Neuronal stem cell (in vitro differentiated cells): ENCODE results near the gene TOP3A.

Source experiments
- DNase-seq: peaks from one replicate; pipeline ENCODE4 v3.0.0-alpha.2; 2013; ENCODE audit warnings: low spot score
- H2AFZ ChIP-seq: one replicate; pipeline ENCODE4 v1.6.1; 2013; ENCODE audit warnings: mild to moderate bottlenecking, low read length, inconsistent platforms
- H2AK5ac ChIP-seq: 2 replicates; pipeline ENCODE4 v1.6.1; 2013; ENCODE audit warnings: low read depth, mild to moderate bottlenecking, inconsistent platforms, low read length, moderate library complexity, mixed read lengths
- H2BK120ac ChIP-seq: 2 replicates; pipeline ENCODE4 v1.6.1; 2013; ENCODE audit warnings: low read depth, mild to moderate bottlenecking, inconsistent platforms, low read length, moderate library complexity, mixed read lengths
- H2BK12ac ChIP-seq: one replicate; pipeline ENCODE4 v1.6.1; 2013; ENCODE audit warnings: low read length, inconsistent platforms
- H2BK15ac ChIP-seq: 2 replicates; pipeline ENCODE4 v1.6.1; 2013; ENCODE audit warnings: mild to moderate bottlenecking, low read length, inconsistent platforms, mixed read lengths
- H2BK5ac ChIP-seq: one replicate; pipeline ENCODE4 v1.6.1; 2013; ENCODE audit warnings: inconsistent platforms, mild to moderate bottlenecking, low read length, moderate library complexity
- H3K14ac ChIP-seq: one replicate; pipeline ENCODE4 v1.6.1; 2013; ENCODE audit warnings: low read length, inconsistent platforms
- H3K18ac ChIP-seq: 2 replicates; pipeline ENCODE4 v1.6.1; 2013; ENCODE audit warnings: low read length, inconsistent platforms
- H3K23ac ChIP-seq: 2 replicates; pipeline ENCODE4 v1.6.1; 2013; ENCODE audit warnings: low read depth, mild to moderate bottlenecking, mixed read lengths, low read length, inconsistent platforms; ENCODE audit not compliant: poor library complexity
- H3K27ac ChIP-seq: replicated peaks from 3 replicates; pipeline ENCODE4 v1.5.1; 2013; ENCODE audit warnings: low read length, inconsistent platforms
- H3K27me3 ChIP-seq, 3 experiments: 2 replicates each; pipeline ENCODE4 v1.6.1; 2013; ENCODE audit warnings: low read length in 3 of 3, mild to moderate bottlenecking in 2 of 3, inconsistent platforms in 1 of 3, low read depth in 1 of 3, mixed read lengths in 1 of 3, moderate library complexity in 1 of 3; ENCODE audit not compliant: control insufficient read depth in 3 of 3, insufficient read depth in 3 of 3
- H3K36me3 ChIP-seq, 2 donors: replicated peaks in 1 of 2; 2 replicates each; pipeline ENCODE4 v1.6.1; 2013; ENCODE audit warnings: low read length in 2 of 2; ENCODE audit not compliant: control insufficient read depth in 2 of 2, insufficient read depth in 2 of 2
- H3K4ac ChIP-seq: 2 replicates; pipeline ENCODE4 v1.6.1; 2013; ENCODE audit warnings: inconsistent platforms, mild to moderate bottlenecking, low read length, moderate library complexity
- H3K4me1 ChIP-seq, 2 donors: 1 replicate in 1 of 2; 2 replicates in 1 of 2; pipeline ENCODE4 v1.6.1; 2013; ENCODE audit warnings: low read length in 2 of 2, low read depth in 1 of 2; ENCODE audit not compliant: control insufficient read depth in 2 of 2, insufficient read depth in 1 of 2
- H3K4me2 ChIP-seq: one replicate; pipeline ENCODE4 v1.6.1; 2013; ENCODE audit warnings: mild to moderate bottlenecking, low read length, inconsistent platforms; ENCODE audit not compliant: insufficient read depth, poor library complexity, severe bottlenecking
- H3K4me3 ChIP-seq, 2 donors: 2 replicates each; pipeline ENCODE4 v1.5.1; 2013; ENCODE audit warnings: low read length in 2 of 2, mild to moderate bottlenecking in 2 of 2, inconsistent platforms in 1 of 2, moderate library complexity in 1 of 2
- H3K79me1 ChIP-seq: one replicate; pipeline ENCODE4 v1.6.1; 2013; ENCODE audit warnings: low read depth, mild to moderate bottlenecking, inconsistent platforms, low read length, moderate library complexity
- H3K9ac ChIP-seq: one replicate; pipeline ENCODE4 v1.6.1; 2013; ENCODE audit warnings: mild to moderate bottlenecking, low read depth, low read length, inconsistent platforms; ENCODE audit not compliant: poor library complexity
- H3K9me3 ChIP-seq, 2 donors: replicated peaks in 1 of 2; 2 replicates each; pipeline versions ENCODE3 to v1.6.1; 2013; ENCODE audit warnings: low read length in 2 of 2, mild to moderate bottlenecking in 2 of 2, inconsistent platforms in 1 of 2, low read depth in 1 of 2, mixed read lengths in 1 of 2, moderate library complexity in 1 of 2; ENCODE audit not compliant: control insufficient read depth in 2 of 2, insufficient read depth in 1 of 2
- H4K8ac ChIP-seq: one replicate; pipeline ENCODE4 v1.6.1; 2013; ENCODE audit warnings: low read depth, mild to moderate bottlenecking, inconsistent platforms, low read length, moderate library complexity
- H4K91ac ChIP-seq: one replicate; pipeline ENCODE4 v1.6.1; 2013; ENCODE audit warnings: low read length, low read depth, mild to moderate bottlenecking, inconsistent platforms; ENCODE audit not compliant: poor library complexity
- WGBS, 2 donors: extraction: QIAGEN DNeasy Blood & Tissue Kit; methylation state at CpG; one replicate each; pipeline ENCODE4 v1.1.7; 2013; ENCODE audit warnings: missing lambda C conversion rate in 2 of 2, mixed read lengths in 1 of 2; ENCODE audit not compliant: insufficient read length in 2 of 2, insufficient replicate concordance in 1 of 2; ENCODE audit errors: extremely low coverage in 2 of 2; 5-methylcytosine and 5-hydroxymethylcytosine counted together

The TOP3A gene

DNA sequence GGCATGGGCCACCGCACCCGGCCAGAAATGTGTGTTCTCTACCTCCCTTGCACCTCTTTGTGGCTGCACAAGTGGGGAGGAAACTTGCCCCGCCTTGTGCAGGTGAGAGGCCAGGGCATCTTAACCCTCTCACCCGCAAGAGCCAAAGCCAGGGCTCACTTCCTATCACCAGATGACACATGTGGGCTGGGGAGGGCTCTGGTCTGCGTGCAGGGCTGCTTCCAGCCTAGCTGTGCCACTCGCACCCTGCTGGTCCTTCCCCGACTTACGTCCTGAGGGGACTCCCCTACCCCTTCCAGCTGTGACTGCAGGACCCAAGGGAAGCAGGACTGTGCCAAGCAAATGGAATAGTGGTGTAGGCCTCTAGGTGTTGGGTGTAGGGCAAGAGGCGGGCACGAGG, 47.4 kb downstream of the TOP3A start:
- no peak overlapping the region for H3K23ac ChIP-seq
- no peak overlapping the region for H2BK15ac ChIP-seq
- H3K4me3 ChIP-seq = peak overlapping the region in 1 of 2 donors; percentile 30
- no peak overlapping the region for H2AFZ ChIP-seq
- H3K4ac ChIP-seq = no peak overlapping the region
- DNase-seq = no peak
- WGBS, 2 donors = no CpG with 5 or more reads among the region's 10 CpGs
- no peak overlapping the region for H4K8ac ChIP-seq
- no peak overlapping the region for H2AK5ac ChIP-seq
- no peak overlapping the region for H2BK5ac ChIP-seq
- no peak overlapping the region for H2BK12ac ChIP-seq
- H3K36me3 ChIP-seq = peaks cover 20 to 54% of the 10 kb centered on the region in 2 donors
- no peak overlapping the region for H3K18ac ChIP-seq
- no peaks in the 10 kb centered on the region for H3K79me1 ChIP-seq
- H3K4me1 ChIP-seq = peaks cover 7 to 11% of the 10 kb centered on the region in 2 donors
- no peak overlapping the region for H3K27ac ChIP-seq
- H3K4me2 ChIP-seq = no peak overlapping the region
- no peak overlapping the region for H3K9ac ChIP-seq
- peaks cover 0 to 2% (median 0%) of the 10 kb centered on the region in 3 experiments for H3K27me3 ChIP-seq
- H4K91ac ChIP-seq = no peak overlapping the region
- H3K9me3 ChIP-seq = no peaks in the 10 kb centered on the region
- H3K14ac ChIP-seq = no peak overlapping the region
- H2BK120ac ChIP-seq = no peak overlapping the region

DNA sequence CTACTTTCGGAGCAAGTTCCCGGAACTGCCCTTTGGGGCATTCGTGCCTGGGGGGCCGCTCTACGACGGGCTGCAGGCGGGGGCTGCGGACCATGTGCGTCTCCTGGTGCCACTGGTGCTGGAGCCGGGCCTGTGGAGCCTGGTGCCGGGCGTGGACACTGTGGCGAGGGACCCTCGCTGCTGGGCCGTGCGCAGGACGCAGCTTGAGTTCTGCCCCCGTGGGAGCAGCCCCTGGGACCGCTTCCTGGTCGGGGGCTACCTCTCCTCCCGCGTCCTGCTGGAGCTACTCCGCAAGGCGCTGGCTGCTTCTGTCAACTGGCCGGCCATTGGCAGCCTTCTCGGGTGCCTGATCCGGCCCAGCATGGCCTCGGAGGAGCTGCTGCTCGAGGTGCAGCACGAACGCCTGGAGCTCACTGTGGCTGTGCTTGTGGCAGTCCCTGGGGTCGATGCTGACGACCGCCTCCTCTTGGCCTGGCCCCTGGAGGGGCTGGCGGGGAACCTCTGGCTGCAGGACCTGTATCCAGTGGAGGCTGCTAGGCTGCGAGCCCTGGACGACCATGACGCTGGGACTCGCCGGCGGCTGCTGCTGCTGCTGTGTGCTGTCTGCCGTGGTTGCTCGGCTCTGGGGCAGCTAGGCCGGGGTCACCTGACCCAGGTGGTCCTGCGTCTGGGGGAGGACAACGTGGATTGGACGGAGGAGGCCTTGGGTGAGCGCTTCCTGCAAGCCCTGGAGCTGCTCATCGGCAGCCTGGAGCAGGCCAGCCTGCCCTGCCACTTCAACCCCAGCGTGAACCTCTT, 50.7 kb downstream of the TOP3A start:
- H3K36me3 ChIP-seq = peaks cover 18 to 28% of the 10 kb centered on the region in 2 donors
- H2AFZ ChIP-seq = no peak overlapping the region
- H3K4me1 ChIP-seq = peaks cover 18 to 20% of the 10 kb centered on the region in 2 donors
- no peak overlapping the region for H3K23ac ChIP-seq
- peaks cover 0 to 2% (median 0%) of the 10 kb centered on the region in 3 experiments for H3K27me3 ChIP-seq
- H2BK12ac ChIP-seq = no peak overlapping the region
- no peak overlapping the region for H3K9ac ChIP-seq
- no peak overlapping the region for H2BK120ac ChIP-seq
- H2AK5ac ChIP-seq = no peak overlapping the region
- H3K18ac ChIP-seq = peak overlapping the region; percentile 16
- no peak for DNase-seq
- no peak overlapping the region for H3K27ac ChIP-seq
- no peak overlapping the region for H4K91ac ChIP-seq
- peak overlapping the region; percentile 39 for H3K14ac ChIP-seq
- H2BK15ac ChIP-seq = no peak overlapping the region
- peak overlapping the region; percentile 40 for H2BK5ac ChIP-seq
- H3K9me3 ChIP-seq = no peaks in the 10 kb centered on the region
- H3K4ac ChIP-seq = no peak overlapping the region
- no peak overlapping the region for H3K4me3 ChIP-seq
- WGBS, 2 donors = no CpG with 5 or more reads among the region's 50 CpGs
- H3K79me1 ChIP-seq = no peaks in the 10 kb centered on the region
- no peak overlapping the region for H3K4me2 ChIP-seq
- H4K8ac ChIP-seq = peak overlapping the region; percentile 24

DNA sequence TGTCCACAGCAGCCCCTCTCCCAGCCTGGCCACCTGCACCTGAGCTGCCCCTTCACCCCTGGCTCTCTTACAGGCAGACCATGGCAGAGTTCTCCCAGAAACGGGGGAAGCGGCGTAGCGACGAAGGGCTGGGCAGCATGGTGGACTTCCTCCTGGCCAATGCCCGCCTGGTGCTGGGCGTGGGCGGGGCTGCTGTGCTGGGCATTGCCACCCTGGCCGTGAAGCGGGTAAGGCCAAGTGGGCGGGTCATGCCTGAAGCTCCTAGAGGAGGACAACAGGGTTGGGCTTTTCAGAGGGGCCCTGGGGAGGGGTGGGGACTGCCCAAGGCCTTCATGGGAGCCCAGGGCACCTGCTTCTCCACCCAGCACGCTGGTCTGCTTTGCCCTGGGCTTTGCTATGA, 52.2 kb downstream of the TOP3A start:
- Histone ChIP-seq H3K27ac (no peak overlapping the region), H2BK15ac (peak overlapping the region; percentile 24), H3K4me3 (no peak overlapping the region), H3K9me3 (no peaks in the 10 kb centered on the region), H3K4me1 (peaks cover 9 to 18% of the 10 kb centered on the region in 2 donors), H3K23ac (peak overlapping the region; percentile 87), H2BK5ac (no peak overlapping the region), H2BK12ac (no peak overlapping the region), H2AFZ (no peak overlapping the region), H3K79me1 (peaks cover 4% of the 10 kb centered on the region), H3K4me2 (no peak overlapping the region), H4K8ac (no peak overlapping the region), H3K4ac (no peak overlapping the region), H2AK5ac (no peak overlapping the region), H2BK120ac (no peak overlapping the region), H3K36me3 (peaks cover 18 to 28% of the 10 kb centered on the region in 2 donors), H4K91ac (no peak overlapping the region), H3K9ac (peak overlapping the region; percentile 63), H3K18ac (no peak overlapping the region), H3K27me3 (peaks cover 0 to 2% (median 0%) of the 10 kb centered on the region in 3 experiments), H3K14ac (no peak overlapping the region)
- no CpG with 5 or more reads among the region's 12 CpGs for WGBS, 2 donors
- no peak for DNase-seq

DNA sequence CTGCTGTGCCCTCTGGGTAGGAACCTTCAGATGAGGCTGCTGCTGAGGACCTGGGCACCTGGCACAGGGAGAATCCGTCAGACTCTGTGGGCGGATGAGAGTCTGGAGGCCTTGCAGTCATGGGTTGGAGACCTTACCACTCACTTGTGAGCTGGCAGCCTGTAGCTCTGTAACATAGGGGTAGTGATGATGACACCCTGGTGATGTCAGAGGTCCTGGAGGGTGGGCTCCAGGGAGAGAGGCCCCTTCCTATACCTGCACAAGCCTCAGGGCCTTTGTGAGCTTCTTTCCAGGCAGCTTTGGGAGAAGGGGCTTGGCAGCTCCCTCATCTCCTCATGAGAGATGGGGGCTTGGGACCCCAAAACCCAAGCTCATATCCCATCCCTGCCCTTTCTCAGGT, 52.7 kb downstream of the TOP3A start:
- H2AFZ ChIP-seq = no peak overlapping the region
- no peak overlapping the region for H3K18ac ChIP-seq
- no peak for DNase-seq
- no peaks in the 10 kb centered on the region for H3K9me3 ChIP-seq
- H3K4me3 ChIP-seq = no peak overlapping the region
- peaks cover 7% of the 10 kb centered on the region for H3K79me1 ChIP-seq
- no peak overlapping the region for H3K14ac ChIP-seq
- no peak overlapping the region for H2BK5ac ChIP-seq
- H3K23ac ChIP-seq = no peak overlapping the region
- no peak overlapping the region for H4K8ac ChIP-seq
- peaks cover 18 to 28% of the 10 kb centered on the region in 2 donors for H3K36me3 ChIP-seq
- H3K4ac ChIP-seq = no peak overlapping the region
- no peak overlapping the region for H3K4me2 ChIP-seq
- no peak overlapping the region for H2BK15ac ChIP-seq
- no peak overlapping the region for H4K91ac ChIP-seq
- peaks cover 12 to 18% of the 10 kb centered on the region in 2 donors for H3K4me1 ChIP-seq
- H3K27ac ChIP-seq = no peak overlapping the region
- peaks cover 0 to 2% (median 0%) of the 10 kb centered on the region in 3 experiments for H3K27me3 ChIP-seq
- H2BK120ac ChIP-seq = no peak overlapping the region
- no CpG with 5 or more reads among the region's 2 CpGs for whole genome bisulfite sequencing, 2 donors
- no peak overlapping the region for H3K9ac ChIP-seq
- H2BK12ac ChIP-seq = peak overlapping the region; percentile 10
- H2AK5ac ChIP-seq = peak overlapping the region; percentile 88
